ENCODE results near the gene GJA3.

GRCh38 chr13:20125129-20125782, 35.6 kb downstream of the GJA3 start:
- no peak for TF ChIP-seq CTCF (conservative IDR thresholded peaks at IDR 0.05; ENCODE audit: low read depth, low read length)
- TF ChIP-seq EZH2 (IDR thresholded peaks at IDR 0.05; ENCODE audit: borderline replicate concordance, low read depth, low read length, poor library complexity, severe bottlenecking) = no peak

Data from A673 (cell line).